Measurements from ENCODE around the gene SCO1. TPM values are rescaled to one million over a fixed set of nuclear protein-coding genes. Genes with fewer than 3 reads are reported as not detected.

Gene SCO1
- total RNA-seq, 2 experiments from 2014 or later = 15.3 to 18.2 TPM

GRCh38 chr17:10624969-10625368 is 72.4 kb downstream of the SCO1 start:
- Histone ChIP-seq H3K4me3 (ENCODE audit: low read length) (no peak overlapping the region), H3K27ac (ENCODE audit: low read depth in 1 of 2, low read length in 2 of 2) (no peak overlapping the region), H3K27me3 (ENCODE audit: control insufficient read depth in 1 of 2, insufficient read depth in 2 of 2, low read length in 2 of 2) (peaks cover 0 to 2% of the 10 kb centered on the region in 2 experiments), H3K36me3 (ENCODE audit: insufficient read depth, low read length) (no peaks in the 10 kb centered on the region), H3K4me1 (ENCODE audit: insufficient read depth, low read length) (no peaks in the 10 kb centered on the region), H3K9me3 (ENCODE audit: control insufficient read depth in 1 of 2, insufficient read depth in 1 of 2, low read length in 2 of 2) (no peaks in the 10 kb centered on the region)
- CTCF ChIA-PET = no interaction called here
- Mint-ChIP-seq H3K36me3 (ENCODE audit: low read depth) (peaks cover 8% of the 10 kb centered on the region), H3K27me3 (no peaks in the 10 kb centered on the region), H3K9me3 (no peaks in the 10 kb centered on the region), H3K27ac (no peak overlapping the region), H3K4me3 (no peak overlapping the region), H3K4me1 (ENCODE audit: low read depth) (no peaks in the 10 kb centered on the region)
- ATAC-seq (ENCODE audit: poor library complexity) (no peak), DNase-seq (no peak)
- POLR2A ChIA-PET = no interaction called here
- TF ChIP-seq CTCF (IDR thresholded peaks at IDR 0.05) = no peak
- intact Hi-C loops (cut with DNase I, micrococcal nuclease) = no loop called here

DNA sequence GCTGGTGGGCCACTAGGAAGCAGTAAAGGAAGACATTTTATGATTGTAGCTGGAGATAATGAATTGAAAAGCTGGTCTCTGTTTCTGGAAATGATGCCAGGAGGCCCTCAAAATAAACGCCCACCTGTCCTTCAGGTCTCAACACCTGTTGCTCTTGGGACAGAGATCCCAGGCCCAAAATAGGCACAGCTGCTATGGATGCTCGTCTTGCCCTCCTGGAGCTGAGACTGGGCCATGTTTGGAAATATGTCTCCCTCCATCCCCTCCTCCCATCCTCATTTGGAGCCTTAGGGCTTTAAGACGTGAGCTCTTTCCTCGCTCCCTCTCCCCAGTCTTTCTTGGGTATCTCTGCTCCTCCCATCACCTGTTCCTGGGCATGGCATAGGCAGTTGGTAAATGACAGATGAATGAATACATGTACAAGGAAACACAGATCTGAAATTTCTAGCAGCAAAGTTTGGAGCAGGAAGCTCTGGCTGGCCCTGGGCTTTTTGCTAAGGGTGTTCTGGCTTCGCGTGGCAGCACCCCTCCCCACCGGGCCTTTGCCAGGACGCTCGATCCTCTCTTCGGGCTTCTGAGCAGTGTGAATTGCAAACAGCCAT is 73.5 kb downstream of the SCO1 start:
- Histone ChIP-seq H3K9me3 (ENCODE audit: control insufficient read depth in 1 of 2, insufficient read depth in 1 of 2, low read length in 2 of 2) (no peaks in the 10 kb centered on the region), H3K4me3 (ENCODE audit: low read length) (no peak overlapping the region), H3K36me3 (ENCODE audit: insufficient read depth, low read length) (no peaks in the 10 kb centered on the region), H3K4me1 (ENCODE audit: insufficient read depth, low read length) (no peaks in the 10 kb centered on the region), H3K27me3 (ENCODE audit: control insufficient read depth in 1 of 2, insufficient read depth in 2 of 2, low read length in 2 of 2) (peaks cover 0 to 2% of the 10 kb centered on the region in 2 experiments), H3K27ac (ENCODE audit: low read depth in 1 of 2, low read length in 2 of 2) (no peak overlapping the region)
- no peak overlapping the region for H3K27ac Mint-ChIP-seq
- intact Hi-C loops (cut with DNase I, micrococcal nuclease) = no loop called here
- CTCF ChIA-PET = no interaction called here
- peaks cover 8% of the 10 kb centered on the region for H3K36me3 Mint-ChIP-seq (ENCODE audit: low read depth)
- H3K9me3 Mint-ChIP-seq = no peaks in the 10 kb centered on the region
- H3K4me1 Mint-ChIP-seq (ENCODE audit: low read depth) = no peaks in the 10 kb centered on the region
- TF ChIP-seq CTCF (IDR thresholded peaks at IDR 0.05) = no peak
- ATAC-seq (ENCODE audit: poor library complexity) (no peak), DNase-seq (no peak)
- POLR2A ChIA-PET = no interaction called here
- H3K27me3 Mint-ChIP-seq = no peaks in the 10 kb centered on the region
- H3K4me3 Mint-ChIP-seq = no peak overlapping the region

DNA sequence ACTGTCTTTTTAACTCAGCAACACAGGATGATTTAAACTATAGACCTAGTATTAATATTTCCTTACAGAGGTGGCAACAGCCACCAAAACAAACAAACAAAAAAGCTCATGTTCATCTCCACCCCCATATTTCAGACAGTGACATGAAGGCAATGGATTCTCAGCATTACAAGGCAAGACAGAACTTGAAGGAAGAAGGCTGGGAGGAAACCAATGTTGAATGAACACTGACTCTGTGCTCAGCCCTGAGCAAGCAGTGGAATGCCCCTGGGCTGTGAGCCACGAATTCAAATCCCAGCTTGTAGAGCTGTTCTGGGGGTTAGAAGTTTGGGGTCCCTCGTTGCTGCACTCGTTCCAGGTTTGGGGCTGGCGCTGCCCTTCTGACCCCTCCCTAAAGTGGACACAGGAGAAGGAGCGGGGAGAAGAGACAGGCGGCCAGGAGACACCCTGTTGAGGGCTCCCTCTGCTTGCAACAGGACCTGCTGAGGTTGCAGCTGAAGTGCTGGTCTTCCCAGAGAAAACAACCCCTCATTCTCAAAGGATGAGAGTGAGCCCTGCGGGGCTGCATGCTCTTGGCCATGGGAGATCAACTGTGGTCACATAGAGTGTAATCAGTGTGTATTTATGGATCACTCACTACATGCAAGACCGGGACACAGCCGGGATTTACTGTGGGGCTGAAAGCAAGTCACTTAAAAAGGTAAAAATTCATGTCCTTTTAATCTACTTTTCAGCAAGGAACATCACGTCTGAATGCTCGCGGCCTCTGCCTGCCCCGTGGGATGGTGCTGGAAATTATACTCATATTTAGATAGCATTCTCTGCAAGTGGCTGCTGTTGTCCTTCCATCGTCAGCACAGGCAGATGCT is 74.5 kb downstream of the SCO1 start:
- H3K4me3 ChIP-seq (ENCODE audit: low read length) = no peak overlapping the region
- no peaks in the 10 kb centered on the region for H3K36me3 ChIP-seq (ENCODE audit: insufficient read depth, low read length)
- TF ChIP-seq CTCF (IDR thresholded peaks at IDR 0.05) = no peak
- no peak overlapping the region for H3K27ac ChIP-seq (ENCODE audit: low read depth in 1 of 2, low read length in 2 of 2)
- Mint-ChIP-seq H3K4me1 (ENCODE audit: low read depth) (no peaks in the 10 kb centered on the region), H3K4me3 (no peak overlapping the region), H3K27me3 (peaks cover 3% of the 10 kb centered on the region), H3K27ac (no peak overlapping the region), H3K9me3 (no peaks in the 10 kb centered on the region), H3K36me3 (ENCODE audit: low read depth) (peaks cover 1% of the 10 kb centered on the region)
- no peak for ATAC-seq (ENCODE audit: poor library complexity)
- CTCF ChIA-PET = no interaction called here
- peaks cover 0 to 2% of the 10 kb centered on the region in 2 experiments for H3K27me3 ChIP-seq (ENCODE audit: control insufficient read depth in 1 of 2, insufficient read depth in 2 of 2, low read length in 2 of 2)
- H3K4me1 ChIP-seq (ENCODE audit: insufficient read depth, low read length) = no peaks in the 10 kb centered on the region
- no peak for DNase-seq
- no peaks in the 10 kb centered on the region for H3K9me3 ChIP-seq (ENCODE audit: control insufficient read depth in 1 of 2, insufficient read depth in 1 of 2, low read length in 2 of 2)
- POLR2A ChIA-PET = no interaction called here
- intact Hi-C loops (cut with DNase I, micrococcal nuclease) = no loop called here

Other genes with a start within 250 kb of the SCO1 start
- not detected for gene MYH4, start 228.0 kb downstream of the SCO1 start, total RNA-seq
- not detected for gene MYH1, start 179.0 kb downstream of the SCO1 start, total RNA-seq
- not detected for gene MYH2, start 147.9 kb downstream of the SCO1 start, total RNA-seq
- gene MYH3, start 40.2 kb downstream of the SCO1 start, total RNA-seq = 1 to 10 TPM; 5.4 to 5.6 TPM
- gene ADPRM, start 61 bp upstream of the SCO1 start, total RNA-seq = 10 to 100 TPM; 34.2 to 35.0 TPM
- 1 to 10 TPM; 2.9 to 3.2 TPM for gene TMEM220, start 32.5 kb upstream of the SCO1 start, total RNA-seq
- not detected for gene TMEM238L, start 106.6 kb upstream of the SCO1 start, total RNA-seq
- gene PIRT, start 140.6 kb upstream of the SCO1 start, total RNA-seq = not detected

All from CD4-positive, alpha-beta T cell (primary cell).